Transverse colon (tissue), 4 donors: ENCODE data around the gene MIS18A.
"Not testable (repeated sequence)": the region's sequence is repeated elsewhere in the genome, so short reads cannot be mapped to it uniquely, and the experiment has no call there.

Experiments used
- CTCF ChIP-seq, 5 experiments: fragments of 200-600 bp in 3 of 5; fragments of 450-650 bp in 2 of 5; sonication (generic) in 3 of 5; IDR thresholded peaks; 1 replicate in 2 of 5; 2 replicates in 3 of 5; pipeline ENCODE4 v1.5.1; 2016 to 2017; ENCODE audit warnings: antibody characterized with exemption in 5 of 5, inconsistent platforms in 3 of 5, mild to moderate bottlenecking in 2 of 5, moderate library complexity in 1 of 5
- EP300 ChIP-seq: sonication (generic); formaldehyde crosslinking; IDR thresholded peaks from one replicate; pipeline ENCODE4 v1.6.1; 2017; ENCODE audit warnings: antibody characterized with exemption, low read depth
- POLR2A ChIP-seq: fragments of 450-650 bp; IDR thresholded peaks from one replicate; pipeline ENCODE4 v1.6.1; 2016; ENCODE audit warnings: antibody characterized with exemption, mild to moderate bottlenecking, moderate library complexity
- POLR2AphosphoS5 ChIP-seq, 3 donors: sonication (generic); formaldehyde crosslinking; IDR thresholded peaks; one replicate each; pipeline ENCODE4 v1.6.1; 2016; ENCODE audit warnings: antibody characterized with exemption in 3 of 3

GRCh38 chr21:32310976-32311375, 32.1 kb upstream of the MIS18A start:
- not testable (repeated sequence) for TF ChIP-seq CTCF (IDR thresholded peaks at IDR 0.05); POLR2A; POLR2AphosphoS5 (IDR thresholded peaks at IDR 0.05); EP300
